H9 (cell line): ENCODE results near the gene THBS4. TPM values are rescaled to one million over a fixed set of nuclear protein-coding genes. Genes with fewer than 3 reads are reported as not detected.

ENCODE experiments used
- DNase-seq: peaks from one replicate; pipeline ENCODE4 v3.0.0-alpha.2; 2017
- H2AFZ ChIP-seq: one replicate; pipeline ENCODE4 v1.6.1; 2013; ENCODE audit warnings: mild to moderate bottlenecking, low read length, control low read depth, moderate library complexity
- H2AK5ac ChIP-seq: 2 replicates; pipeline ENCODE4 v1.6.1; 2013; ENCODE audit warnings: low read length, control low read depth, mixed read lengths; ENCODE audit not compliant: insufficient read length
- H2BK120ac ChIP-seq: one replicate; pipeline ENCODE4 v1.6.1; 2013; ENCODE audit warnings: low read depth, mild to moderate bottlenecking, low read length, control low read depth, inconsistent platforms; ENCODE audit not compliant: poor library complexity, severe bottlenecking
- H2BK12ac ChIP-seq: 2 replicates; pipeline ENCODE4 v1.6.1; 2013; ENCODE audit warnings: low read length, control low read depth, mixed read lengths, low read depth; ENCODE audit not compliant: insufficient read length
- H2BK15ac ChIP-seq: 2 replicates; pipeline ENCODE4 v1.6.1; 2013; ENCODE audit warnings: low read depth, low read length, control low read depth
- H2BK20ac ChIP-seq: one replicate; pipeline ENCODE4 v1.6.1; 2013; ENCODE audit warnings: low read depth, mild to moderate bottlenecking, low read length, control low read depth, inconsistent platforms; ENCODE audit not compliant: poor library complexity, severe bottlenecking
- H2BK5ac ChIP-seq: 2 replicates; pipeline ENCODE4 v1.6.1; 2013; ENCODE audit warnings: low read length, control low read depth, mixed read lengths; ENCODE audit not compliant: insufficient read length
- H3K14ac ChIP-seq: 2 replicates; pipeline ENCODE4 v1.6.1; 2013; ENCODE audit warnings: low read length, control low read depth; ENCODE audit not compliant: insufficient read depth
- H3K18ac ChIP-seq: 2 replicates; pipeline ENCODE4 v1.6.1; 2013; ENCODE audit warnings: low read depth, mild to moderate bottlenecking, mixed read lengths, low read length, control low read depth; ENCODE audit not compliant: insufficient read length
- H3K23ac ChIP-seq: 2 replicates; pipeline ENCODE4 v1.6.1; 2013; ENCODE audit warnings: low read length, control low read depth, mixed read lengths, low read depth; ENCODE audit not compliant: insufficient read length
- H3K23me2 ChIP-seq: 2 replicates; pipeline ENCODE4 v1.6.1; 2013; ENCODE audit warnings: low read depth, mild to moderate bottlenecking, mixed read lengths, low read length, control low read depth; ENCODE audit not compliant: insufficient read length, poor library complexity, severe bottlenecking
- H3K27ac ChIP-seq: 2 replicates; pipeline ENCODE4 v1.5.1; 2013; ENCODE audit warnings: low read length, control low read depth, mixed read lengths, low read depth; ENCODE audit not compliant: insufficient read length
- H3K27me3 ChIP-seq: 2 replicates; pipeline ENCODE4 v1.6.1; 2013; ENCODE audit warnings: low read length, control low read depth, inconsistent platforms; ENCODE audit not compliant: insufficient read depth
- H3K4ac ChIP-seq: 2 replicates; pipeline ENCODE4 v1.6.1; 2013; ENCODE audit warnings: low read depth, mild to moderate bottlenecking, control low read depth, inconsistent platforms, low read length, moderate library complexity
- H3K4me1 ChIP-seq: 2 replicates; pipeline ENCODE4 v1.6.1; 2013; ENCODE audit warnings: low read length, control low read depth, inconsistent platforms; ENCODE audit not compliant: insufficient read depth
- H3K4me2 ChIP-seq: 2 replicates; pipeline ENCODE4 v1.6.1; 2013; ENCODE audit warnings: low read length, control low read depth, mixed read lengths; ENCODE audit not compliant: insufficient read length, insufficient read depth
- H3K56ac ChIP-seq: 2 replicates; pipeline ENCODE4 v1.6.1; 2013; ENCODE audit warnings: low read depth, mild to moderate bottlenecking, mixed read lengths, low read length, control low read depth; ENCODE audit not compliant: insufficient read length
- H3K79me1 ChIP-seq: 2 replicates; pipeline ENCODE4 v1.6.1; 2013; ENCODE audit warnings: low read depth, mild to moderate bottlenecking, moderate library complexity, low read length, control low read depth, inconsistent platforms; ENCODE audit not compliant: insufficient read depth, poor library complexity, severe bottlenecking
- H3K79me2 ChIP-seq: 2 replicates; pipeline ENCODE4 v1.6.1; 2013; ENCODE audit warnings: low read length, control low read depth, inconsistent platforms; ENCODE audit not compliant: insufficient read depth
- H3K9ac ChIP-seq: 2 replicates; pipeline ENCODE4 v1.6.1; 2013; ENCODE audit warnings: low read length, control low read depth, mixed read lengths; ENCODE audit not compliant: insufficient read length; ENCODE audit errors: extremely low read depth
- H3K9me3 ChIP-seq: one replicate; pipeline ENCODE4 v1.6.1; 2013; ENCODE audit warnings: low read depth, low read length, inconsistent platforms; ENCODE audit not compliant: control insufficient read depth
- H3T11ph ChIP-seq: one replicate; pipeline ENCODE4 v1.6.1; 2013; ENCODE audit warnings: mild to moderate bottlenecking, low read length, control low read depth, inconsistent platforms
- H4K20me1 ChIP-seq: one replicate; pipeline ENCODE4 v1.6.1; 2013; ENCODE audit not compliant: control insufficient read depth, insufficient read length, insufficient read depth
- H4K5ac ChIP-seq: 2 replicates; pipeline ENCODE4 v1.6.1; 2013; ENCODE audit warnings: low read depth, mild to moderate bottlenecking, mixed read lengths, low read length, control low read depth; ENCODE audit not compliant: insufficient read length
- H4K8ac ChIP-seq: replicated peaks from 2 replicates; pipeline ENCODE4 v1.6.1; 2013; ENCODE audit warnings: low read length, control low read depth, mixed read lengths, low read depth; ENCODE audit not compliant: insufficient read length
- H4K91ac ChIP-seq: 2 replicates; pipeline ENCODE4 v1.6.1; 2013; ENCODE audit warnings: low read depth, mild to moderate bottlenecking, moderate library complexity, mixed read lengths, low read length, control low read depth; ENCODE audit not compliant: insufficient read length
- H3K27ac Mint-ChIP-seq, 3 experiments: 2 replicates in 2 of 3; 3 replicates in 1 of 3; pipeline ENCODE4 v1.8.0; 2020 to 2021; ENCODE audit warnings: mixed read lengths in 3 of 3, mild to moderate bottlenecking in 1 of 3, moderate library complexity in 1 of 3
- H3K27me3 Mint-ChIP-seq: 2 replicates; pipeline ENCODE4 v1.8.0; 2021; ENCODE audit warnings: low read depth, mild to moderate bottlenecking, moderate library complexity, mixed read lengths
- H3K36me3 Mint-ChIP-seq, 3 experiments: 2 replicates in 2 of 3; 3 replicates in 1 of 3; pipeline ENCODE4 v1.8.0; 2020 to 2021; ENCODE audit warnings: low read depth in 3 of 3, mixed read lengths in 3 of 3; ENCODE audit not compliant: insufficient read depth in 1 of 3
- H3K4me1 Mint-ChIP-seq, 2 experiments: 2 replicates each; pipeline ENCODE4 v1.8.0; 2020; ENCODE audit warnings: mixed read lengths in 2 of 2
- H3K4me3 Mint-ChIP-seq, 2 experiments: 2 replicates in 1 of 2; 3 replicates in 1 of 2; pipeline ENCODE4 v1.8.0; 2020 to 2021; ENCODE audit warnings: mild to moderate bottlenecking in 2 of 2, mixed read lengths in 2 of 2, moderate library complexity in 1 of 2
- H3K9me3 Mint-ChIP-seq, 2 experiments: 2 replicates in 1 of 2; 3 replicates in 1 of 2; pipeline ENCODE4 v1.8.0; 2020; ENCODE audit warnings: mild to moderate bottlenecking in 2 of 2, mixed read lengths in 2 of 2, moderate library complexity in 1 of 2
- WGBS: extraction: QIAGEN DNeasy Blood & Tissue Kit; methylation state at CpG from one replicate; pipeline ENCODE4 v1.1.7; 2013; ENCODE audit warnings: missing lambda C conversion rate, low lambda C conversion rate, mixed read lengths; ENCODE audit not compliant: insufficient read length; ENCODE audit errors: extremely low coverage; 5-methylcytosine and 5-hydroxymethylcytosine counted together
- total RNA-seq: library from RNA; stranded (reverse); gene quantifications from 2 replicates; pipeline ENCODE4 v1.2.1, GENCODE V29; 2021
- TF ChIP-seq, protein P1 (sequence below): fragments of 200-600 bp; sonication (generic); conservative IDR thresholded peaks from 3 replicates; pipeline ENCODE4 v1.8.0; 2021; ENCODE audit warnings: antibody characterized with exemption, mild to moderate bottlenecking

THBS4 gene
- total RNA-seq, 1 experiment from 2014 or later: 19.0 TPM

DNA sequence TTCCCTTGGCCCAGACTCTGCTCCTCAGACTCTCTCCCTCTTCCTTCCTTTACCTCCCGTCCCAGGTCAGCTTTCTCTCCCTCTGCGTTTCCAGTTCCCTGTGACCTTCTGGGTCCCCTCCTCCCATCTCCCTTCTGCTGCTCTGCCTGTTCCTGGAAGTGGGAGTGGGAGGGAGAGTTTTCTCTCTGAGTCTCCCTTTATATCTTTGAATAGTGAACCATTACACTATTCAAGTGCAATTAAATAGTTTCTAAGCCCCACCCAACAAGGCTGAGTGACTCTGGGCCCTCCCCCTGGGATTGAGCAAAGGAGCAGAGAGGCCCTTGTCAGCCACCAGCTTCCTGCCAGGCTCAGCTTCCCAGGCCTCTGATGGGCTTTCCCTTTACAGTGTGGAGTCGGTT lies 34.8 kb downstream of the THBS4 start:
- Histone ChIP-seq H2BK12ac (no peak overlapping the region), H3K56ac (no peak overlapping the region), H2AK5ac (no peak overlapping the region), H3K79me2 (no peaks in the 10 kb centered on the region), H3K23ac (no peak overlapping the region), H3K9me3 (no peaks in the 10 kb centered on the region), H3K14ac (no peak overlapping the region), H2BK20ac (no peak overlapping the region), H3K4me1 (no peaks in the 10 kb centered on the region), H3T11ph (no peak overlapping the region), H3K23me2 (no peaks in the 10 kb centered on the region), H3K4me2 (no peak overlapping the region), H3K4ac (no peak overlapping the region), H3K27me3 (no peaks in the 10 kb centered on the region), H2BK5ac (no peak overlapping the region), H4K20me1 (no peaks in the 10 kb centered on the region), H4K91ac (no peak overlapping the region), H2AFZ (no peak overlapping the region), H2BK15ac (no peak overlapping the region), H4K5ac (no peak overlapping the region), H4K8ac (no peak overlapping the region), H3K79me1 (no peaks in the 10 kb centered on the region), H3K9ac (no peak overlapping the region), H3K27ac (no peak overlapping the region), H2BK120ac (no peak overlapping the region), H3K18ac (no peak overlapping the region)
- no peak for DNase-seq
- TF ChIP-seq, protein P1, sequence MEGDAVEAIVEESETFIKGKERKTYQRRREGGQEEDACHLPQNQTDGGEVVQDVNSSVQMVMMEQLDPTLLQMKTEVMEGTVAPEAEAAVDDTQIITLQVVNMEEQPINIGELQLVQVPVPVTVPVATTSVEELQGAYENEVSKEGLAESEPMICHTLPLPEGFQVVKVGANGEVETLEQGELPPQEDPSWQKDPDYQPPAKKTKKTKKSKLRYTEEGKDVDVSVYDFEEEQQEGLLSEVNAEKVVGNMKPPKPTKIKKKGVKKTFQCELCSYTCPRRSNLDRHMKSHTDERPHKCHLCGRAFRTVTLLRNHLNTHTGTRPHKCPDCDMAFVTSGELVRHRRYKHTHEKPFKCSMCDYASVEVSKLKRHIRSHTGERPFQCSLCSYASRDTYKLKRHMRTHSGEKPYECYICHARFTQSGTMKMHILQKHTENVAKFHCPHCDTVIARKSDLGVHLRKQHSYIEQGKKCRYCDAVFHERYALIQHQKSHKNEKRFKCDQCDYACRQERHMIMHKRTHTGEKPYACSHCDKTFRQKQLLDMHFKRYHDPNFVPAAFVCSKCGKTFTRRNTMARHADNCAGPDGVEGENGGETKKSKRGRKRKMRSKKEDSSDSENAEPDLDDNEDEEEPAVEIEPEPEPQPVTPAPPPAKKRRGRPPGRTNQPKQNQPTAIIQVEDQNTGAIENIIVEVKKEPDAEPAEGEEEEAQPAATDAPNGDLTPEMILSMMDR: no peak
- WGBS: no CpG with 5 or more reads among the region's 3 CpGs
- Mint-ChIP-seq H3K9me3 (no peaks in the 10 kb centered on the region), H3K36me3 (peaks cover 0 to 4% (median 2%) of the 10 kb centered on the region in 3 experiments; a peak in 1 of 7 replicates), H3K4me1 (peaks cover 12% of the 10 kb centered on the region in 2 experiments), H3K4me3 (no peak overlapping the region), H3K27me3 (no peaks in the 10 kb centered on the region; the same call in 1 of the 2 replicates), H3K27ac (peak overlapping the region in 2 of 3 experiments; percentile 74 to 90; a peak in 3 of 7 replicates)
